Superior temporal gyrus (tissue), 1 donor: Measurements from ENCODE around the gene ZNF148.
"Not testable (repeated sequence)": the region's sequence is repeated elsewhere in the genome, so short reads cannot be mapped to it uniquely, and the experiment has no call there.

Experiments used
- DNase-seq: peaks from one replicate; pipeline ENCODE4 v3.0.0-alpha.2; 2016; ENCODE audit errors: extremely low spot score

The ZNF148 gene

GRCh38 chr3:125374996-125375941 is at the start of gene ZNF148:
Gene ZNF148 (minus strand): TSS chr3:125375325. CDS start chr3:125313640, 61,685 bp downstream.
- peak; percentile 91 for DNase-seq

GRCh38 chr3:125418306-125418705 is 43.2 kb upstream of the ZNF148 start:
- DNase-seq = peak; percentile 57

- no peak for DNase-seq
These were observed 41.1 kb upstream of the ZNF148 start for GRCh38 chr3:125416235-125416634.

GRCh38 chr3:125414669-125415068 is 39.5 kb upstream of the ZNF148 start:
- no peak for DNase-seq

- no peak for DNase-seq
These were observed 35.8 kb upstream of the ZNF148 start for GRCh38 chr3:125410922-125411321.

- no peak for DNase-seq
These were observed 30.9 kb upstream of the ZNF148 start for GRCh38 chr3:125406070-125406469.

- DNase-seq = not testable (repeated sequence)
These were observed 30.4 kb upstream of the ZNF148 start for GRCh38 chr3:125405515-125405914.

GRCh38 chr3:125403789-125404188 is 28.7 kb upstream of the ZNF148 start:
- no peak for DNase-seq

GRCh38 chr3:125402639-125403038 is 27.5 kb upstream of the ZNF148 start:
- DNase-seq = no peak

GRCh38 chr3:125401402-125401801 is 26.3 kb upstream of the ZNF148 start:
- DNase-seq = no peak

GRCh38 chr3:125398952-125399351 is 23.8 kb upstream of the ZNF148 start:
- no peak for DNase-seq

- no peak for DNase-seq
These were observed 20.0 kb upstream of the ZNF148 start for GRCh38 chr3:125395091-125395490.

- no peak for DNase-seq
These were observed 19.3 kb upstream of the ZNF148 start for GRCh38 chr3:125394406-125394805.

- DNase-seq = no peak
These were observed 14.2 kb upstream of the ZNF148 start for GRCh38 chr3:125389282-125389681.

GRCh38 chr3:125388369-125388768 is 13.2 kb upstream of the ZNF148 start:
- DNase-seq = not testable (repeated sequence)

- DNase-seq = no peak
These were observed 11.7 kb upstream of the ZNF148 start for GRCh38 chr3:125386811-125387210.

- no peak for DNase-seq
These were observed 8.6 kb upstream of the ZNF148 start for GRCh38 chr3:125383744-125384143.

GRCh38 chr3:125382298-125382697 is 7.2 kb upstream of the ZNF148 start:
- no peak for DNase-seq

GRCh38 chr3:125381743-125382142 is 6.6 kb upstream of the ZNF148 start:
- no peak for DNase-seq

- no peak for DNase-seq
These were observed 6.2 kb upstream of the ZNF148 start for GRCh38 chr3:125381314-125381713.

GRCh38 chr3:125379483-125379882 is 4.4 kb upstream of the ZNF148 start:
- no peak for DNase-seq

- no peak for DNase-seq
These were observed 3.6 kb upstream of the ZNF148 start for GRCh38 chr3:125378762-125379161.

- DNase-seq = peak; percentile 13
These were observed 990 bp upstream of the ZNF148 start for GRCh38 chr3:125375950-125376679.
